RWPE2 (cell line): ENCODE measurements around the gene OR5AN1.

Source experiments
- ATAC-seq: fragments of 200-7000 bp; cut with Tn5 transposase; 3 replicates; pipeline ENCODE4 v1.9.1; 2021; ENCODE audit warnings: low read depth
- DNase-seq: peaks from one replicate; pipeline ENCODE4 v3.0.0-alpha.2; 2020; ENCODE audit warnings: low spot score
- H3K27ac ChIP-seq: fragments of 450-650 bp; 2 replicates; pipeline ENCODE4 v1.5.1; 2017; ENCODE audit warnings: mild to moderate bottlenecking; ENCODE audit not compliant: poor library complexity, severe bottlenecking
- H3K27me3 ChIP-seq: fragments of 250-450 bp; sonication (Bioruptor Pico); 2 replicates; pipeline ENCODE4 v1.5.1; 2021; ENCODE audit warnings: mild to moderate bottlenecking, moderate library complexity; ENCODE audit not compliant: insufficient read depth, poor library complexity, severe bottlenecking
- H3K36me3 ChIP-seq: fragments of 250-450 bp; sonication (Bioruptor Pico); 2 replicates; pipeline ENCODE4 v1.5.1; 2020; ENCODE audit warnings: low read depth, mild to moderate bottlenecking, moderate library complexity
- H3K4me1 ChIP-seq: fragments of 250-450 bp; sonication (Bioruptor Pico); 2 replicates; pipeline ENCODE4 v1.5.1; 2021; ENCODE audit warnings: mild to moderate bottlenecking, moderate library complexity; ENCODE audit not compliant: insufficient read depth, poor library complexity, severe bottlenecking
- H3K4me3 ChIP-seq: fragments of 250-450 bp; sonication (Bioruptor Pico); 2 replicates; pipeline ENCODE4 v1.5.1; 2021; ENCODE audit warnings: mild to moderate bottlenecking, moderate library complexity; ENCODE audit not compliant: severe bottlenecking
- H3K9me3 ChIP-seq: fragments of 250-450 bp; sonication (Bioruptor Pico); 2 replicates; pipeline ENCODE4 v1.5.1; 2021; ENCODE audit warnings: mild to moderate bottlenecking, moderate library complexity; ENCODE audit not compliant: severe bottlenecking
- CTCF ChIP-seq: fragments of 450-650 bp; IDR thresholded peaks from one replicate; pipeline ENCODE4 v1.5.1; 2017; ENCODE audit warnings: mild to moderate bottlenecking, moderate library complexity; ENCODE audit not compliant: poor library complexity, severe bottlenecking

The OR5AN1 gene

GRCh38 chr11:59401262-59401552 lies 42.5 kb downstream of the OR5AN1 start:
- DNase-seq: no peak
- Histone ChIP-seq H3K9me3 (peaks cover 5% of the 10 kb centered on the region), H3K4me1 (no peaks in the 10 kb centered on the region), H3K27me3 (no peaks in the 10 kb centered on the region), H3K36me3 (no peaks in the 10 kb centered on the region), H3K27ac (no peak overlapping the region), H3K4me3 (no peak overlapping the region)
- no peak for TF ChIP-seq CTCF
- ATAC-seq: no peak

- H3K4me3 ChIP-seq: no peak overlapping the region
- H3K9me3 ChIP-seq: peaks cover 5% of the 10 kb centered on the region
- H3K27ac ChIP-seq: no peak overlapping the region
- H3K36me3 ChIP-seq: no peaks in the 10 kb centered on the region
- no peak for ATAC-seq
- no peaks in the 10 kb centered on the region for H3K27me3 ChIP-seq
- TF ChIP-seq CTCF: no peak
- no peaks in the 10 kb centered on the region for H3K4me1 ChIP-seq
- no peak for DNase-seq
Measured at GRCh38 chr11:59403546-59403945, 44.9 kb downstream of the OR5AN1 start.

- ATAC-seq: no peak
- DNase-seq: no peak
- Histone ChIP-seq H3K4me1 (no peaks in the 10 kb centered on the region), H3K9me3 (no peaks in the 10 kb centered on the region), H3K27me3 (no peaks in the 10 kb centered on the region), H3K4me3 (no peak overlapping the region), H3K36me3 (no peaks in the 10 kb centered on the region), H3K27ac (no peak overlapping the region)
- no peak for TF ChIP-seq CTCF
Measured at GRCh38 chr11:59413646-59414045, 55.0 kb downstream of the OR5AN1 start.

GRCh38 chr11:59415111-59415510 lies 56.4 kb downstream of the OR5AN1 start:
- H3K27ac ChIP-seq: no peak overlapping the region
- H3K4me3 ChIP-seq: no peak overlapping the region
- no peak for TF ChIP-seq CTCF
- ATAC-seq (no peak), DNase-seq (no peak)
- no peaks in the 10 kb centered on the region for H3K9me3 ChIP-seq
- no peaks in the 10 kb centered on the region for H3K36me3 ChIP-seq
- no peaks in the 10 kb centered on the region for H3K27me3 ChIP-seq
- no peaks in the 10 kb centered on the region for H3K4me1 ChIP-seq

- TF ChIP-seq CTCF: no peak
- Histone ChIP-seq H3K27me3 (no peaks in the 10 kb centered on the region), H3K27ac (no peak overlapping the region), H3K4me1 (no peaks in the 10 kb centered on the region), H3K36me3 (no peaks in the 10 kb centered on the region), H3K9me3 (no peaks in the 10 kb centered on the region), H3K4me3 (no peak overlapping the region)
- DNase-seq (no peak), ATAC-seq (no peak)
Measured at GRCh38 chr11:59416613-59417012, 57.9 kb downstream of the OR5AN1 start.
